ENCODE measurements around the gene HOXA11.

Gene HOXA11

GRCh38 chr7:27147199-27148030 lies 37.6 kb downstream of the HOXA11 start, which contains the start of gene HOXA6:
HOXA6 (minus strand) TSS chr7:27147774; CDS start chr7:27147749, 25 bp downstream.
- TF ChIP-seq, protein P1, sequence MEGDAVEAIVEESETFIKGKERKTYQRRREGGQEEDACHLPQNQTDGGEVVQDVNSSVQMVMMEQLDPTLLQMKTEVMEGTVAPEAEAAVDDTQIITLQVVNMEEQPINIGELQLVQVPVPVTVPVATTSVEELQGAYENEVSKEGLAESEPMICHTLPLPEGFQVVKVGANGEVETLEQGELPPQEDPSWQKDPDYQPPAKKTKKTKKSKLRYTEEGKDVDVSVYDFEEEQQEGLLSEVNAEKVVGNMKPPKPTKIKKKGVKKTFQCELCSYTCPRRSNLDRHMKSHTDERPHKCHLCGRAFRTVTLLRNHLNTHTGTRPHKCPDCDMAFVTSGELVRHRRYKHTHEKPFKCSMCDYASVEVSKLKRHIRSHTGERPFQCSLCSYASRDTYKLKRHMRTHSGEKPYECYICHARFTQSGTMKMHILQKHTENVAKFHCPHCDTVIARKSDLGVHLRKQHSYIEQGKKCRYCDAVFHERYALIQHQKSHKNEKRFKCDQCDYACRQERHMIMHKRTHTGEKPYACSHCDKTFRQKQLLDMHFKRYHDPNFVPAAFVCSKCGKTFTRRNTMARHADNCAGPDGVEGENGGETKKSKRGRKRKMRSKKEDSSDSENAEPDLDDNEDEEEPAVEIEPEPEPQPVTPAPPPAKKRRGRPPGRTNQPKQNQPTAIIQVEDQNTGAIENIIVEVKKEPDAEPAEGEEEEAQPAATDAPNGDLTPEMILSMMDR (IDR thresholded peaks at IDR 0.05): no peak

DNA sequence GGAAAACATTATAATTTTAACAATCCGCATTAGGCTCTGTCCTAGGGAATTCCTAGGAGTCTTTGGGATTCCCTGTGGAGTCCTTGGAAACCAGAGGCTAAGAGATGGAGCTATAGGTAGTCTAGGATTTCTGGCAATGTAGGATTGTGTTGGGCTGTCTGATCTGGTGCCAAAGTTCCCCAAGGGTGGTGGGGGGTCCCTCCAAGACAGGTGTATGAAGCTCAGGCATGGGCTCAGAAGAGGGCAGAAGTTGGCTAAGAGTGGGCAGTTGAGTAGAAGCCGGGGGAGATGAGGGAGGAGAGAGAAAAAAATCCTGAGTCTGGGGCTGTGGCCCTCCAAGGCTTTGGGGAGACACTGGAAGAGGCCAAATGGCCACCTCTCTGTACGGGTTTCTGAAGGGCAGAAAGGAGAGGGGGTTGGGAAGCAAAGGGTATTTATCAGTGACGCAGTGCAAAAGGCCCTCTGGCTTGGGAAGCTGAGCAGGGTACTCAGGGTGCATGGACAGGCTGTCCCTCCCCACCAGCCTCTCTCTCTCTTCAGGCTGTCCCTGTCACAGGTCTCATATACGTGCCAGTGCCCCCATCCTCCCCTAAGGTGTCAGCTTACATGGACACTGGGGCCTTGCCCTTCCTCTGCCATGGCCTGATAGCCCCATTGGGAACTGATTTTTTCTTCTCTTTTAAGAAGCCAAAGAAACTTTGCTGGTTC lies 38.4 kb downstream of the HOXA11 start:
- TF ChIP-seq, protein P1 (IDR thresholded peaks at IDR 0.05): no peak

DNA sequence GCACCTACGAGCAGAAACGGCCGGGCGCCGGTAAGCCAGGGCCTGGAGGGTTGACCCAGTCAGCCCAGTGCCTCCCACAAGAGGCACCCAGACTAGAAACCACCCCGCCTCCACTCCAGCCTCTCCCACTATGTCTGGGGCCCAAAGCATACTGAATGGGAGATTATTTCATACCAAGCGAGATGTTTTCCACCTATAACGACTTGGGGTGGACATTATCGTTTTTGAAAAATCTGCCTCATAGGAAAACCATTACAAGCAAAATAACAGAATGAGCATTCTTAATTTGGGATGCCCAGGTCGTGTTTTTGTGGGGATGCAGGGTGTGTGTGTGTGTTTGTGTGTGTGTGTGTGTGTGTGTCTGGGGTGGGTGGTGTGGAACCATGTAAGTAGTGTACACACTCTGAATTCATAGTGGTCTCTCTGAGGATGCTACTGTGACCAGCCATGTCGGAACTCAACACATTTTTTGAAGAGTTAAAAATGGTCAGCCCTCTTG lies 39.1 kb downstream of the HOXA11 start:
- TF ChIP-seq, protein P1 (IDR thresholded peaks at IDR 0.05): no peak

DNA sequence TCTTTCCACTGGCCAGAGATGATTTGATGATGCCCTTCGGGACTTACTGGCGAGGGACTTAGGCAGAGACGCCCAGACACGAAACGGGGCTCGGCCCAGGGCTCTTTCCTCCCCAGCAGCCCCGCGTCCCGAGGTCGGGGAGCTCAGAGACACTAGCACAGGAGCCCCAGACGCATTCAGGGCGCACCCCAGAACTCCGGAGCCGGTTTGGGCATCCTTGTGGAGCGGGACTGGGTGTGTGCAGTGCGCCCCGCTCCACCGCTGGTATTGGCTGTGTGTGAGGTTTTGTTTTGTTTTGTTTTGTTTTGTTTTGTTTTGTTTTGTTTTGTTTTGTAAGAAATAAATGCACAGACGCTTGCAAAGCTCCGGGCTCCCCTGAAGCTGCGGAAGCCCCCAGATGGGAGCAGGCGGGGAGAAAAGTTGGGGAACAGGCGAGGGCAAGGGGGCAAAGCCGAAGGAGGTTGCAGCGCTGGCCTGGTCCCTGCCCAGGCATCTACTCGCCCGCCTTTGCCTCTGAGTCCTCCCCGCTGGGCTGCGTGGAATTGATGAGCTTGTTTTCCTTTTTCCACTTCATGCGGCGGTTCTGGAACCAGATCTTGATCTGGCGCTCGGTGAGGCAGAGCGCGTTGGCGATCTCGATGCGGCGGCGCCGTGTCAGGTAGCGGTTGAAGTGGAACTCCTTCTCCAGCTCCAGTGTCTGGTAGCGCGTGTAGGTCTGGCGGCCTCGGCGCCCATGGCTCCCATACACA lies 39.7 kb downstream of the HOXA11 start:
- TF ChIP-seq, protein P1 (IDR thresholded peaks at IDR 0.05): no peak

- TF ChIP-seq, protein P1 (IDR thresholded peaks at IDR 0.05): no peak
These were observed 40.3 kb downstream of the HOXA11 start for GRCh38 chr7:27144781-27145164.

GRCh38 chr7:27143950-27144780 lies 40.9 kb downstream of the HOXA11 start:
- TF ChIP-seq, protein P1 (IDR thresholded peaks at IDR 0.05): no peak

Measured in LNCAP (cell line).